H54 (cell line): ENCODE results near the gene TOMM20.
A peak's percentile ranks its signal among the peaks of the same experiment; 100 is the strongest.
"Not testable (repeated sequence)": the region's sequence is repeated elsewhere in the genome, so short reads cannot be mapped to it uniquely, and the experiment has no call there.

Experiments
- DNase-seq: peaks from one replicate; pipeline ENCODE4 v3.0.0; 2011; ENCODE audit warnings: low spot score, mixed read lengths; ENCODE audit not compliant: insufficient read length
- FAIRE-seq: peaks from 3 replicates; lab custom pipeline; 2011; peaks lifted over from hg19 to GRCh38; lab: Jason Lieb, UNC
- POLR2A ChIP-seq: IDR thresholded peaks from 2 replicates; pipeline ENCODE4 v1.6.1; 2011; ENCODE audit warnings: low read depth, mild to moderate bottlenecking, low read length

TOMM20 gene

GRCh38 chr1:235128456-235129328 lies at the start of gene TOMM20:
TOMM20 (minus strand) TSS chr1:235128837; CDS start chr1:235128715, 122 bp downstream.
- DNase-seq (peak; percentile 90), FAIRE-seq (peak; percentile 66)
- TF ChIP-seq POLR2A, result peak; percentile 91

GRCh38 chr1:235176486-235176885 lies 47.8 kb upstream of the TOMM20 start:
- no peak for DNase-seq
- no peak for TF ChIP-seq POLR2A
- no peak for FAIRE-seq

- TF ChIP-seq POLR2A, result no peak
- no peak for DNase-seq
- FAIRE-seq, result no peak
Observed at GRCh38 chr1:235169986-235170385, 41.3 kb upstream of the TOMM20 start.

- no peak for DNase-seq
Observed at GRCh38 chr1:235168375-235168774, 39.7 kb upstream of the TOMM20 start.

GRCh38 chr1:235161685-235162327 lies 33.2 kb upstream of the TOMM20 start:
- no peak for FAIRE-seq
- TF ChIP-seq POLR2A, result no peak

More at GRCh38 chr1:235168375-235168774, 39.7 kb upstream of the TOMM20 start:
- FAIRE-seq, result no peak
- TF ChIP-seq POLR2A, result no peak

GRCh38 chr1:235160957-235161684 lies 32.5 kb upstream of the TOMM20 start, which contains the start of gene RBM34:
RBM34 (minus strand) TSS chr1:235161250; CDS start chr1:235161226, 24 bp downstream.
- TF ChIP-seq POLR2A, result peak; percentile 97

More at GRCh38 chr1:235161685-235162327, 33.2 kb upstream of the TOMM20 start:
- DNase-seq, result no peak

GRCh38 chr1:235160383-235160956 lies 31.8 kb upstream of the TOMM20 start:
- FAIRE-seq, result no peak
- no peak for TF ChIP-seq POLR2A
- DNase-seq, result no peak

More at GRCh38 chr1:235160957-235161684, 32.5 kb upstream of the TOMM20 start, which contains the start of gene RBM34:
- FAIRE-seq (no peak), DNase-seq (peak; percentile 90)

- DNase-seq, FAIRE-seq: not testable (repeated sequence)
Observed at GRCh38 chr1:235159930-235160329, 31.3 kb upstream of the TOMM20 start.

GRCh38 chr1:235159284-235159683 lies 30.6 kb upstream of the TOMM20 start:
- not testable (repeated sequence) for FAIRE-seq, DNase-seq

GRCh38 chr1:235158680-235159079 lies 30.0 kb upstream of the TOMM20 start:
- no peak for DNase-seq
- no peak for TF ChIP-seq POLR2A
- no peak for FAIRE-seq

- DNase-seq (no peak), FAIRE-seq (no peak)
- TF ChIP-seq POLR2A, result no peak
Observed at GRCh38 chr1:235157150-235157549, 28.5 kb upstream of the TOMM20 start.

GRCh38 chr1:235156740-235157139 lies 28.1 kb upstream of the TOMM20 start:
- no peak for TF ChIP-seq POLR2A
- FAIRE-seq (no peak), DNase-seq (no peak)

GRCh38 chr1:235156265-235156664 lies 27.6 kb upstream of the TOMM20 start:
- DNase-seq (no peak), FAIRE-seq (no peak)
- no peak for TF ChIP-seq POLR2A
